Stimulated activated CD8-positive, alpha-beta memory T cell treated with anti-CD3 and anti-CD28 coated beads, Interleukin-15, amount 100 ng/mL, for 48 hours (primary cell): Measurements from ENCODE around the gene ASPG.
"Not testable (repeated sequence)": the region's sequence is repeated elsewhere in the genome, so short reads cannot be mapped to it uniquely, and the experiment has no call there.

Experiments
- DNase-seq, 2 donors: peaks; one replicate each; pipeline ENCODE4 v3.0.0-alpha.2; 2020; ENCODE audit warnings: low read depth in 2 of 2

The ASPG gene

DNA sequence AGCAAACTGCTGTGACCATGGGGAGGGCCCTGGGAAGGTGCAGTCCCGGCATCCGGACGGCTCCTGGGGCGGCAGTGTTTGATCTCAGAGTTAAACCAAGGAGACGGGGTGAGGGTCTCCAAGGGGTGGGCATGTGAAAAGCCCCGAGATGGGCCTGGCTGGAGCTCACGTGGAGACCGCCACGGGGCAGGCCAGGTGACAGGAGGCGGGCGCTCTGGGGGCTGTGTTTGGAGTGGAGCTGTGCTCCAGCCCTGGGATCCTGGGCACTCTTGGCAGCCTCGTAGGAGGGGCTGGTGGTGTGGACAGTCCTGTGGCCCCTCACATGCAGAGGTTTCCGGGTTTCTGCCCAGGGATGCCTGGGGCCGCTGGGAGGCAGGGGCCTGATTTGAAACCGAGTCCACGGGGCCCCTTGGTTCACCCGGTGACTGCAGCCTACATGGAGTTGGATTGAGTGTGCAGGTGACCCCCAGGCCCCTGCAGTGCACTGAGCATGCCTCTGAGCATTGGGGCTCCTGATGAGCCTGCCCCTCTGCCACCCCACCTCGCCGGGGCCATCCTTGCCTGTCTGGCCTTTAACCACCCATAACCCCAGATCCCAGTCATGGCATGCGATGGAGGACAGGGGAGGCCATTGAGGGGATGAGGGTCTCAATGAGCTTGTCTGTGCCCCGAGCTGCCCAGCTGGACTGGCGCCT, 61.3 kb downstream of the ASPG start:
- DNase-seq: no peak

DNA sequence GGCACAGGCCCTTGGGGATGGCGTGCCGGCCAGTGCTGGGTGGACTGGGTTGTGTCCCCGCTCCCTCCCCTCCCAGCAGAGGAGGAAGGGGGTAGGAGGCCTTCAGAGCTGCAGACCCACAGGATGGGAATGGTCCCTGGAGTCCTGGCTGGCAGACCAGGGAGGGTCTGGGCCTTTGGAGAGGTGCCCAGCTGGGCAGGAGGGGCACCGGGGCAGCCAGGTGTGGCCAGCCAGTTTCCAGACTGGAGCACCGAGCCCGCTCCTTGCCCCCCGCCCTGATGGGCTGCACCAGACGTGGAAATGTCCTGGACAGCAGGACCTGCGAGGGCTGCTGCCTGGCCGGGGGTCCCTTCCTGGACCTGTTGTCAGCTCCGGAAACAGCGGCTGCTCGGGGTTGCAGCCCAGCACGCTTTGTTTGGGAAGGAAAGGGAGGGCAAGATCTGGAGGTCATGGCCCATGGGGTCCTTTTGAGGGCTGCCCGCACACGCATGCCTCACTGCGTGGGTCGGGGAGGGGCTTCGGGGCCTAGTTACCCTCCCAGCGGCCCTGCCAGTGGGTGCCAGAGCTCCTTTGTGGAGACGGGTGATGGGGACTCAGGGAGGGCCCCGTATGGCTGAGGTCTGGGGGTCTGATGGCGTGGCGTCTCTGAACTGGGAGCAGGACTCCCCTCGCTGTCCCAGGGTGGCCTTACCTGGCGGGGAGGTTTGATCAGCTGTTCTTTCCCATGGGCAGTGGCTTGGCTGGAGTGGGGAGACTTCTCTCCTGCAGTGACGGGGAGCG, 62.0 kb downstream of the ASPG start:
- no peak for DNase-seq

DNA sequence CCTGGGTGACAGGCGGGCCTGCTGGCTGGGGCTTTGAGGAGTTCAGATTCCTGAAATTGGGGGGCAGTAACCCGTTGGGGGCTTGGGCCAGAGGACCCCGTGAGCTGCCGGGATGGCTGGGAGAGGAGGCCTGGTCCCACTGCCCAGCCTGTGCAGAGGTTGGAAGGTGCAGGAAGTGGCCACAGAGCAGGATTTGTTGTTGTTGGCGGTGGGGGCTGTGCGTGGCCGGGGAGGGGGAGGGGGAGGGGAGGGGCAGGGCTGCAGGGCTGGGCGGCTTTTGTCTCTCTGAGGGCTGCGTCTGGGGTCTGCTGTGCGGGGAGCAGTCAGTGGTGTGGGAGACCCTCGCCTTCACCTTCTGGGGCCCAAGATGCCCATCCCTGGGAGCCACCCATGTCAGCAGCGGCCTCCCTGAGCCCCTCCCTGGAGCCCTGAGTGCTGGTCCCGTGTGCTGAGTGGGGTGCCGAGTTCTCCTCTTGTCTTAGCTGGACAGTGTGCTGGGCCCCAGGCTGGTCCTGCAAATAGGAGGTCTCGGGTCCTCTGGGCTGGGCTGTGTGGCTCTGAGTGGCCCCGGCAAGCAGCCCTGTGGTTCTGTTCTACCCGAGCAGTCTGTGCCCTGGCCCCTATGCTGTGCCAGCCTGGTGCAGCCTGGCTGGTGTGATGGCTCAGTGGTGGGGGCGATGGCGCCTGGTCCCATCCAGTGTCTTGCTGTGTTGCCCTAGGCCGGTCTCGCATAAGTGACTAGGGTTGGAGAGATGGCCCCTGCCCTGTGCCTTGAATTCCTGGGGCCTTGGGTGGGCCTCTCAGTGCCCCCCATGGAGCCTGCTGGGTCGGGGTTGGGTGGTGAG, 63.2 kb downstream of the ASPG start:
- no peak for DNase-seq

GRCh38 chr14:104149278-104149595, 63.7 kb downstream of the ASPG start:
- no peak for DNase-seq

- no peak for DNase-seq
These were observed 64.2 kb downstream of the ASPG start for GRCh38 chr14:104149617-104150135.

DNA sequence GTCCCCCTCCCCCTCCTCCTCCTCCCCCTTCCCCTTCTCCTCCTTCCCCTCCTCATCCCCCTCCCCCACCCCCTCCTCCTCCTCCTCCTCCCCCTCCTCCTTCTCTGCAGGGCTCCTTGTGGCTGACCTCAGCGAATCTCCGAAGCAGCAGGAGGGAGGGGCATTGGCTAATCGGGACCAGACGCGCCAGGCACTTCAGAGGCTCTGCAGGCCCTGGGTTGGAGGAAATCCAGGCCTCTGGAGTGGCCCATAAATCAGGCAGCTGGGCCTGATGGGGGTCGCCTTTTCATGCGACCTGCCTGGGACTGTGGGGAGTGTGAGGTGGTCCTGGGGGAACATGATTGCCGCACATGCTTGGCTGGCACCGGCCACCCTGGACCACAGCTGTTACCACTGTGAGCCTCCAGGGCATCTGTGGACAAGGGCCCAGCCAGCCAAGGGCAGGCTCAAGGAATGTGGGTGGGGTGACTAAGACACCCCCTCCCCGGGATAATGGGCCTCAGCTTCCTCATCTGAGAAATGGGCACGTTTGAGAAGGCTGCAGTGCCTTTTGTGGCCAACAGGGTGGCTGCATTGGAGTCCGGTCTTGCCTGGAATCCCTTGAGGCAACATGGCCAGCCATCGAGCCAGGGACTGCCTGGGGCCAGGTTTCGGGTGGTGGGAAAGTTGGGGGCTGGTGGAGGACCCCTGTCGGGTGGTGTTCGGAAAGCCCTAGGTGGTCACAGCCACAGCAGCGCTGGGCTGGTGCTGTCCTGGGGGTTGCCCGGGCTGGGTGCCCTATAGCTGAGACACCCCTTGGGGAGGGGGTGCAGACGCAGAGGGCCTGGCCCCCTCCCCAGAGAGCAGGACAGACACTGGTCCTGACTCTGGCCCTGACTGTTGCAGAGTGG, 64.9 kb downstream of the ASPG start:
- DNase-seq: no peak

DNA sequence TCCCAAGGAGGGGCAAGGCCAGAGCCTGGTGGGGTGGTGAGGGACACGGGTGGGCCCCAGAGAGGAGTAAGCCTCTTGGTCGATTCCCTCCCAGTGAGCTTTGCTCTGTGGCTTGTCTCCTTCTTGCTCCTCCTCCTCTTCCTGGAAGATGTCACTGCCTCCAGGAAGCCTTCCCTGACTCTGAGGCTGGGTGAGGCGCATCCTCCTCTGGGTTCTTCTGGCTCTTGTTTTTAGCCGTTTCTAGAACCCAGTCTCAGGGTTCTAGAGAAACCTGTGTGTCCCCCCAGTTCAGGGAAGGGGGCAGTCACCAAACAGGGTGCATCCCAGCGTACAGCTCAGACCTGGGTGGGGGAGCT, 65.5 kb downstream of the ASPG start:
- DNase-seq: no peak

- DNase-seq: no peak
These were observed 66.2 kb downstream of the ASPG start for GRCh38 chr14:104151566-104152245.

DNA sequence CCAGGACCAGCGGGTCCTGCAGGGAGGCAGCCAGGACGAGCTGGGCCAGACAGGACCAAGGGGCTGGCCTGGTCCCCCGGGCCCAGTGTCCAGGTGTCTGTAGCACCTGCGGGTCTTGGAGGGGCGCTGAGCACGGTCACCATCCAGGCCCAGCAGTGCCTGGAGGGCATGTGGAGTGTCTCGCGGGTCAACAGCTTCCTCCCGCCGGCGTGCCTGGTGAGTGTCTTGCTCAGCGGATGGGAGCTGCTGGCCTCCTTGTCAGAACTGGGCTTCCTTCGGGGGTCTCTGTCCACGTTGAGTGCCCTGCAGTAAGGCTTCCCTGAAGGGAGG, 66.7 kb downstream of the ASPG start:
- no peak for DNase-seq

DNA sequence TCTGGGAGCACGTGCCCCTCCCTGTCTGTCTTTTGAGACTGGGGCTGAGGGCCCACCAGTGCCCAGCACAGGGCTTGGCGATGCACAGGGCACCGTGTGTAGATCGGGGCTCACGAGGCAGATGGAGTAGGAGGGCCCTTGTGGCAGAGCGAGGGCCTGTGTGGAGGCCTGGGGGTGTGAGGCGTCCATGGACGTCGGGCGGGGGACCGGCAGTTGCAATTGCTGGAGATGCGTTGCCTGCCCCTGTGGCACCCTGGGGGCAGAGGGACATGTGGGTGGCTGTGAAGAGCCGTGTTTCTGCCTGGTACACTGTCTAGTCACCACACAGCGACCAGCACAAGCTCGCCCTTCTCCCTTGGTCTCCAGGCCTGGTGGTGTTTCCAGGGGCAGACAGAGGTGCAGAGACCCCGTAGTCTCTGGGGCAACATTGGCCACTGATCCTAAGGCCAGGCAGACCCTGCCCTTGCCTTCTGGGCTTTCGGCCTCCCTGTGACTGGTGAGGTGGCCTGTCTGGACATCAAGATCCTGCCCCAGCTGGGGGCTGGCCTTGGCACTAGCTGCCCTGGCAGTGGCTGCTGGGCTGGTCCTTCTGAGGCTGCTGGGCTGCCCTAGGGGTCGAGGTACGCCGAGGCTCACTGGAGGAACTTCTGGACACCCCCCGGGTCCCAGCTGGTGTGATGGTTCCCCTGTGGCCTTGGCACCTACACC, 67.3 kb downstream of the ASPG start:
- no peak for DNase-seq

DNA sequence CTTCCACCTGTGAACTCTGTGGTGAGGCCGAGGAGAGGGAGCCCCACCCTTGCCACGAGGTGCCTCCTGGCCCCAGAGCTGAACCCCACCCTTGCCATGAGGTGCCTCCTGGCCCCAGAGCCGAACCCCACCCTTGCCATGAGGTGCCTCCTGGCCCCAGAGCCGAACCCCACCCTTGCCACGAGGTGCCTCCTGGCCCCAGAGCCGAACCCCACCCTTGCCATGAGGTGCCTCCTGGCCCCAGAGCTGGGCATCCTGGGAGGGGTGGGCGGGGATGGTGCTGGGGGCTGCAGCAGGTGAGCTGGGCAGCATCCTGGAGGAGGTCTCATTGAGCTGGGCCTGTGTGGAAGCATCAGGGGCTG, 67.9 kb downstream of the ASPG start:
- DNase-seq: not testable (repeated sequence)

- no peak for DNase-seq
These were observed 68.7 kb downstream of the ASPG start for GRCh38 chr14:104154246-104154645.

- DNase-seq: no peak
These were observed 70.0 kb downstream of the ASPG start for GRCh38 chr14:104155513-104155912.

GRCh38 chr14:104156142-104156541, 70.6 kb downstream of the ASPG start:
- DNase-seq: no peak

DNA sequence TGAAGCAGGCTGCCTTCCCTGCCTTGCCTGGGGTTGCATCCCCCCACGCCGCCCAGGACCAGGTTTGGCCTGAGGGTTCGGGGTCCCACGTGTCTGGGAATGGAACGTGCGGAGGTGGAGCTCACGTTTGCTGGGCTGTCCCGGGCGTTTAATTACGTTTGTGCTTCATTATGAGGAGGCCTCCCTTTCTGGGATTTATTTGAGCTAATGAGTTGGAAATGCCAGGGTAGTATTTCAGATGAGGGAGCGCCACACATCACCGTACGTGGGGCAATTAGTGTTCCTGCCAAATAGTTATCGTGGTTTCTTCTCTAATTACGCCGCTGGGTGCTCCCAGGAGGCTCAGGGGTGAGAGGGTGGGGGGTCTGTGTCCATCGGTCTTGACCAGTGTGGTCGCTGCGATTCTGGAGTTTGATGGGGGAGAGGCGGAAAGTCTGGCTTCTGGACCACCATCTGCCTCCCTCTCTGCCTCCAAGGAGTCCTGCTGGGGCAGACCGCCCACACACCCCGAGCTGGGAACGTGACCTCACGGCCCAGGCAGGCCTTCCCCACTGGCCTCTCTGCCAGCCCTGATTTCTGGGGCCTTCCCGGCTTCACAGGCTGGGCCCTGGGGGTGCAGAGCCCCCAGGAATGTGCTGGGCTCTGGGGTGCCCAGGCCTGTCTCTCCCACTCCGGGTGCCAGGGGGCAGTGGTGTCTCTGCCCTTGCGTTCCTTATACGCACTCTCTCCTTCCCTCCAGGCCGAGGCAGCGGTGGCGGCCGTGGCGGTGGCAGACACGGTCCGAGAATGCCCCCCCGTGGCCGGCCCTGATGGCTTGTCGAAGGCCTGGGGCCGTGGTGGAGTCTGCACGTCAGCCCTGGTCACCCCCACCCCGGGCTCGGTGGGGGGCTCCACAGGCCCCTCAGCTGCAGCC, 71.8 kb downstream of the ASPG start:
- DNase-seq: no peak

- no peak for DNase-seq
These were observed 73.6 kb downstream of the ASPG start for GRCh38 chr14:104158827-104159798.

DNA sequence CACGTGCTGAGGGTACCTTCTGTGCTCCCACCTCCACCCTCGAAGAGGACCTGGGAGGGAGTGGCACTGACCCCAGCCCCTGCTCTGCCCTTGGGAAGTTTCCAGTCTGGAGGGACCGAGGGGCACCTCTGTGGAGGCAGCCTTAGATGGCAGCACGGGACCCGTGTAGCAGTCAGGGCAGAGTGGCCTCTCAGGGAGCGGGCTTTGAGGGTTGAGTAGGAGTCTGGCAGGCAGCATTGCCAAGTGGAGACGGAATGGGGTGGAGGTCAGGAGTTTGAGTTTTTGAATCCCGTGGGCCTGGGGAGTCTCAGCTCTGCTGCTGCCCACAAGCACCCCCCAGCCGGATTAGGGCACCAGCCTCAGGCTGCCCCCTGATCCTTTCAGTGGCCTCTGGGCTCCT, 74.5 kb downstream of the ASPG start:
- DNase-seq: no peak
